H1 (cell line): ENCODE results near the gene STK32C. TPM values are rescaled to one million over a fixed set of nuclear protein-coding genes. Genes with fewer than 3 reads are reported as not detected.

Experiments used
- CTCF ChIA-PET: fragments of 300-600 bp; sonication (Branson Sonifier 250); formaldehyde crosslinking; loops from one replicate; lab custom pipeline; 2021; ENCODE audit not compliant: partially characterized antibody; lab: Charles Lee
- POLR2A ChIA-PET: fragments of 300-600 bp; sonication (Branson Sonifier 250); formaldehyde crosslinking; loops from one replicate; lab custom pipeline; 2021; ENCODE audit warnings: inconsistent platforms; ENCODE audit not compliant: partially characterized antibody; lab: Charles Lee
- DNase-seq, 2 experiments: peaks; one replicate each; pipeline versions ENCODE4 v3.0.0 to v3.0.0-alpha.2; 2010 to 2022; ENCODE audit warnings: low spot score in 2 of 2, low read depth in 1 of 2, mixed read lengths in 1 of 2
- FAIRE-seq: peaks from 2 replicates; lab custom pipeline; 2011; peaks lifted over from hg19 to GRCh38; lab: Jason Lieb, UNC
- H2AFZ ChIP-seq: 2 replicates; pipeline ENCODE4 v1.8.1; 2012; ENCODE audit warnings: low read length, inconsistent platforms
- H2AK5ac ChIP-seq: 2 replicates; pipeline ENCODE4 v1.6.1; 2013; ENCODE audit warnings: low read depth, low read length
- H2BK120ac ChIP-seq: replicated peaks from 2 replicates; pipeline ENCODE3; 2013; ENCODE audit warnings: low read depth, low read length, inconsistent platforms
- H2BK12ac ChIP-seq: 2 replicates; pipeline ENCODE4 v1.6.1; 2013; ENCODE audit warnings: low read depth, low read length
- H2BK15ac ChIP-seq: 2 replicates; pipeline ENCODE4 v1.6.1; 2013; ENCODE audit warnings: low read length
- H2BK20ac ChIP-seq: 2 replicates; pipeline ENCODE4 v1.6.1; 2013; ENCODE audit warnings: low read length
- H2BK5ac ChIP-seq: 2 replicates; pipeline ENCODE4 v1.6.1; 2013; ENCODE audit warnings: low read depth, low read length
- H3K14ac ChIP-seq: 2 replicates; pipeline ENCODE4 v1.6.1; 2013; ENCODE audit warnings: inconsistent platforms; ENCODE audit not compliant: insufficient read length
- H3K18ac ChIP-seq: 2 replicates; pipeline ENCODE4 v1.6.1; 2013; ENCODE audit warnings: low read length; ENCODE audit errors: extremely low read depth
- H3K23ac ChIP-seq: 2 replicates; pipeline ENCODE4 v1.6.1; 2013; ENCODE audit warnings: inconsistent platforms; ENCODE audit not compliant: insufficient read length
- H3K23me2 ChIP-seq: 2 replicates; pipeline ENCODE4 v1.6.1; 2013; ENCODE audit warnings: low read depth, low read length
- H3K27ac ChIP-seq: 2 replicates; pipeline ENCODE4 v1.6.1; 2011; ENCODE audit warnings: low read depth, low read length, inconsistent platforms
- H3K27me3 ChIP-seq, 4 experiments: replicated peaks in 1 of 4; 1 replicate in 1 of 4; 2 replicates in 3 of 4; pipeline versions ENCODE4 v1.6.1 to v1.8.1; 2011 to 2013; ENCODE audit warnings: low read length in 3 of 4, mild to moderate bottlenecking in 3 of 4, inconsistent platforms in 2 of 4, mixed read lengths in 2 of 4, moderate library complexity in 1 of 4; ENCODE audit not compliant: control insufficient read depth in 3 of 4, insufficient read depth in 3 of 4; ENCODE audit errors: extremely low read depth in 1 of 4
- H3K36me3 ChIP-seq, 4 experiments: 2 replicates each; pipeline versions ENCODE4 v1.6.1 to v1.8.1; 2011 to 2013; ENCODE audit warnings: mild to moderate bottlenecking in 4 of 4, low read length in 3 of 4, moderate library complexity in 2 of 4, control low read depth in 1 of 4, inconsistent platforms in 1 of 4; ENCODE audit not compliant: insufficient read depth in 4 of 4, control insufficient read depth in 2 of 4
- H3K4ac ChIP-seq: replicated peaks from 2 replicates; pipeline ENCODE3; 2013; ENCODE audit warnings: low read length, low read depth, mixed read lengths, inconsistent platforms; ENCODE audit not compliant: insufficient read length
- H3K4me1 ChIP-seq, 4 experiments: replicated peaks in 1 of 4; 1 replicate in 1 of 4; 2 replicates in 3 of 4; pipeline versions ENCODE4 v1.6.1 to v1.8.1; 2011 to 2013; ENCODE audit warnings: low read length in 3 of 4, inconsistent platforms in 2 of 4, mixed read lengths in 1 of 4; ENCODE audit not compliant: insufficient read depth in 4 of 4, control insufficient read depth in 3 of 4
- H3K4me2 ChIP-seq, 2 experiments: 2 replicates each; pipeline versions ENCODE4 v1.6.1 to v1.8.1; 2011 to 2013; ENCODE audit warnings: low read depth in 2 of 2, low read length in 2 of 2, control low read depth in 1 of 2, inconsistent platforms in 1 of 2, mild to moderate bottlenecking in 1 of 2; ENCODE audit not compliant: insufficient read depth in 1 of 2
- H3K4me3 ChIP-seq, 4 experiments: fragments of 200-600, 300-600 bp in 1 of 4; sonication (generic), shearing (Covaris generic), sonication (Bioruptor Twin) in 1 of 4; 2 replicates each; pipeline versions ENCODE4 v1.5.1 to v1.8.1; 2011 to 2016; ENCODE audit warnings: low read length in 4 of 4, low read depth in 3 of 4, control low read depth in 2 of 4, inconsistent platforms in 2 of 4, mild to moderate bottlenecking in 2 of 4, mixed read lengths in 1 of 4, moderate library complexity in 1 of 4; ENCODE audit not compliant: insufficient read depth in 2 of 4; ENCODE audit errors: extremely low read depth in 1 of 4
- H3K56ac ChIP-seq: replicated peaks from 2 replicates; pipeline ENCODE3; 2013; ENCODE audit warnings: low read depth, mild to moderate bottlenecking, mixed read lengths, low read length, inconsistent platforms; ENCODE audit not compliant: insufficient read length
- H3K79me1 ChIP-seq: 2 replicates; pipeline ENCODE4 v1.6.1; 2013; ENCODE audit warnings: low read depth, low read length, control low read depth
- H3K79me2 ChIP-seq, 2 experiments: 2 replicates each; pipeline versions ENCODE4 v1.6.1 to v1.8.1; 2012 to 2013; ENCODE audit warnings: low read length in 2 of 2, mild to moderate bottlenecking in 2 of 2, inconsistent platforms in 1 of 2; ENCODE audit not compliant: insufficient read depth in 2 of 2, control insufficient read depth in 1 of 2
- H3K9ac ChIP-seq, 4 experiments: replicated peaks in 1 of 4; 1 replicate in 1 of 4; 2 replicates in 3 of 4; pipeline versions ENCODE4 v1.6.1 to v1.8.1; 2011 to 2013; ENCODE audit warnings: low read depth in 3 of 4, low read length in 3 of 4, control low read depth in 2 of 4, mild to moderate bottlenecking in 2 of 4, moderate library complexity in 2 of 4, inconsistent platforms in 1 of 4; ENCODE audit errors: extremely low read depth in 1 of 4
- H3K9me3 ChIP-seq, 2 experiments: 2 replicates each; pipeline versions ENCODE4 v1.6.1 to v1.8.1; 2012 to 2013; ENCODE audit warnings: mild to moderate bottlenecking in 2 of 2, moderate library complexity in 2 of 2, control low read depth in 1 of 2, inconsistent platforms in 1 of 2, low read depth in 1 of 2, low read length in 1 of 2, mixed read lengths in 1 of 2; ENCODE audit not compliant: insufficient read depth in 2 of 2
- H4K20me1 ChIP-seq, 2 experiments: replicated peaks in 1 of 2; 2 replicates each; pipeline versions ENCODE3 to v1.8.1; 2011 to 2013; ENCODE audit warnings: inconsistent platforms in 2 of 2, low read length in 2 of 2, mild to moderate bottlenecking in 1 of 2; ENCODE audit not compliant: insufficient read depth in 2 of 2, control insufficient read depth in 1 of 2
- H4K5ac ChIP-seq: 2 replicates; pipeline ENCODE4 v1.6.1; 2013; ENCODE audit warnings: low read length, low read depth, mixed read lengths, inconsistent platforms; ENCODE audit not compliant: insufficient read length
- H4K8ac ChIP-seq: 2 replicates; pipeline ENCODE4 v1.8.0; 2013; ENCODE audit warnings: mild to moderate bottlenecking, moderate library complexity, low read length, inconsistent platforms; ENCODE audit not compliant: insufficient read depth; ENCODE audit errors: extremely low read depth
- H4K91ac ChIP-seq: replicated peaks from 2 replicates; pipeline ENCODE3; 2013; ENCODE audit warnings: low read length, mixed read lengths, inconsistent platforms; ENCODE audit not compliant: insufficient read length
- ATF3 ChIP-seq: IDR thresholded peaks from 2 replicates; pipeline ENCODE4 v1.6.1; 2011; ENCODE audit warnings: low read depth, mild to moderate bottlenecking, low read length; ENCODE audit not compliant: insufficient read depth
- BRCA1 ChIP-seq: IDR thresholded peaks from 2 replicates; pipeline ENCODE4 v1.6.1; 2012; ENCODE audit warnings: low read depth, low read length, improper control_type of control experiment
- HDAC2 ChIP-seq, 2 experiments: fragments of 300-600 bp in 1 of 2; sonication (generic) in 1 of 2; IDR thresholded peaks; 2 replicates each; pipeline ENCODE4 v1.6.1; 2011 to 2012; ENCODE audit warnings: low read depth in 2 of 2, low read length in 2 of 2, mild to moderate bottlenecking in 2 of 2, moderate library complexity in 2 of 2, borderline replicate concordance in 1 of 2, inconsistent platforms in 1 of 2
- JUND ChIP-seq: IDR thresholded peaks from 2 replicates; pipeline ENCODE4 v1.6.1; 2011; ENCODE audit warnings: mild to moderate bottlenecking, improper control_type of control experiment, low read length
- KDM5A ChIP-seq: fragments of 200-600 bp; IDR thresholded peaks from 2 replicates; pipeline ENCODE4 v1.7.1; 2012; ENCODE audit warnings: mild to moderate bottlenecking, low read length, inconsistent platforms, mixed read lengths
- MAFK ChIP-seq: IDR thresholded peaks from 2 replicates; pipeline ENCODE4 v1.6.1; 2012; ENCODE audit warnings: low read depth, mild to moderate bottlenecking, improper control_type of control experiment, low read length
- NRF1 ChIP-seq: IDR thresholded peaks from 2 replicates; pipeline ENCODE4 v1.6.1; 2011; ENCODE audit warnings: mild to moderate bottlenecking, low read depth, low read length, improper control_type of control experiment
- SAP30 ChIP-seq: fragments of 300-600 bp; sonication (generic); IDR thresholded peaks from 2 replicates; pipeline ENCODE4 v1.7.1; 2012; ENCODE audit warnings: low read length, moderate library complexity, mild to moderate bottlenecking, inconsistent platforms; ENCODE audit not compliant: insufficient read depth, insufficient replicate concordance
- SIRT6 ChIP-seq: IDR thresholded peaks from one replicate; pipeline ENCODE4 v1.7.1; 2012; ENCODE audit warnings: low read length, inconsistent platforms
- SRF ChIP-seq: IDR thresholded peaks from 2 replicates; pipeline ENCODE4 v1.6.1; 2011; ENCODE audit warnings: mild to moderate bottlenecking, low read depth, low read length, moderate library complexity
- SUZ12 ChIP-seq: fragments of 200-600 bp; sonication (generic); IDR thresholded peaks from 2 replicates; pipeline ENCODE4 v1.6.1; 2012; ENCODE audit warnings: mild to moderate bottlenecking, inconsistent platforms, low read length, moderate library complexity, mixed read lengths
- TBP ChIP-seq: IDR thresholded peaks from 2 replicates; pipeline ENCODE4 v1.6.1; 2011; ENCODE audit warnings: low read depth, low read length, improper control_type of control experiment
- TCF12 ChIP-seq: IDR thresholded peaks from 2 replicates; pipeline ENCODE4 v1.6.1; 2011; ENCODE audit warnings: low read depth, mild to moderate bottlenecking, low read length
- ZNF274 ChIP-seq: IDR thresholded peaks from 2 replicates; pipeline ENCODE4 v1.7.0; 2012; ENCODE audit warnings: low read length, borderline replicate concordance; ENCODE audit errors: extremely low read depth
- WGBS, 2 experiments: shearing (Covaris generic) in 1 of 2; methylation state at CpG; one replicate each; pipeline versions ENCODE4 v1.1.6 to v1.1.7; 2013 to 2015; ENCODE audit warnings: low lambda C conversion rate in 2 of 2, mixed read lengths in 2 of 2, inconsistent platforms in 1 of 2, low coverage in 1 of 2, missing lambda C conversion rate in 1 of 2; ENCODE audit not compliant: insufficient replicate concordance in 2 of 2, insufficient coverage in 1 of 2, insufficient read length in 1 of 2; ENCODE audit errors: extremely low coverage in 1 of 2, missing lambda C conversion rate in 1 of 2; 5-methylcytosine and 5-hydroxymethylcytosine counted together
- polyA plus RNA-seq, 7 experiments: library from polyadenylated mRNA; depleted of rRNA in 3 of 7; stranded (reverse) in 5 of 7; unstranded in 2 of 7; fragments of >200 nt in 5 of 7; fragments of 200-250 nt in 2 of 7; gene quantifications; 1 replicate in 5 of 7; 2 replicates in 1 of 7; 4 replicates in 1 of 7; pipeline versions ENCODE4 v1.2.1 to v1.2.3, GENCODE V29; 2011 to 2013; ENCODE audit warnings: missing spikeins in 2 of 7, mixed read lengths in 2 of 7
- total RNA-seq: library from RNA; stranded (reverse); fragmentation: NEBNext Ultra II Directional; extraction: Animal tissue kit (Norgen Biotek cat#: 25700); gene quantifications from 2 replicates; pipeline ENCODE4 v1.2.1, GENCODE V29; 2021

The STK32C gene
- total and polyA plus RNA-seq, 2 of the 8 experiments (the other 6 are each of a cell fraction or from before 2014, with no cell fraction given) = 10.6 to 15.6 TPM

GRCh38 chr10:132173185-132173584 is 134.6 kb downstream of the STK32C start:
- Histone ChIP-seq H4K20me1 (peaks cover 0 to 2% of the 10 kb centered on the region in 2 experiments), H2BK120ac (no peak overlapping the region), H2BK15ac (no peak overlapping the region), H3K23ac (no peak overlapping the region), H3K4me1 (peaks cover 0 to 9% (median 7%) of the 10 kb centered on the region in 4 experiments; a peak in 6 of 7 replicates), H4K5ac (no peak overlapping the region), H2BK20ac (no peak overlapping the region), H3K18ac (no peak overlapping the region), H3K56ac (no peak overlapping the region), H2BK12ac (no peak overlapping the region), H3K4ac (no peak overlapping the region), H4K8ac (no peak overlapping the region; the same call in 1 of the 2 replicates), H3K23me2 (peaks cover 3% of the 10 kb centered on the region; the same call in 1 of the 2 replicates), H2AK5ac (no peak overlapping the region), H3K14ac (no peak overlapping the region), H4K91ac (no peak overlapping the region), H3K9ac (no peak overlapping the region), H3K4me2 (no peak overlapping the region), H3K79me2 (no peaks in the 10 kb centered on the region), H3K27ac (no peak overlapping the region), H3K4me3 (no peak overlapping the region), H2BK5ac (no peak overlapping the region), H3K79me1 (peaks cover 4% of the 10 kb centered on the region), H2AFZ (no peak overlapping the region), H3K9me3 (no peaks in the 10 kb centered on the region; a peak in 1 of 4 replicates), H3K27me3 (peaks cover 0 to 5% (median 1%) of the 10 kb centered on the region in 4 experiments; a peak in 4 of 7 replicates), H3K36me3 (no peaks in the 10 kb centered on the region)
- DNase-seq (no peak), FAIRE-seq (no peak)
- CTCF ChIA-PET = no interaction called here
- POLR2A ChIA-PET = interaction anchor here (0.6 to 1.0 kb wide), 2 partner anchors 10 to 340 kb away, joined by 4 to 5 read pairs; no protein-coding TSS in a partner anchor
- 82% methylated on average over 5 of the region's 5 CpGs; no CpG with 5 or more reads in 1 of the 2 experiments for WGBS, 2 experiments
- TF ChIP-seq TBP = no peak
- TF ChIP-seq SRF = no peak
- no peak for TF ChIP-seq KDM5A
- no peak for TF ChIP-seq SIRT6
- no peak for TF ChIP-seq ATF3
- no peak for TF ChIP-seq TCF12
- no peak for TF ChIP-seq JUND
- no peak for TF ChIP-seq NRF1
- TF ChIP-seq HDAC2 (IDR thresholded peaks at IDR 0.05; ENCODE audit: borderline replicate concordance in 1 of 2, low read depth in 2 of 2, low read length in 2 of 2) = no peak
- no peak for TF ChIP-seq SAP30
- no peak for TF ChIP-seq ZNF274
- TF ChIP-seq BRCA1 = no peak
- TF ChIP-seq MAFK = no peak
- no peak for TF ChIP-seq SUZ12
